ENCODE data around the gene PARD3B.

DNA sequence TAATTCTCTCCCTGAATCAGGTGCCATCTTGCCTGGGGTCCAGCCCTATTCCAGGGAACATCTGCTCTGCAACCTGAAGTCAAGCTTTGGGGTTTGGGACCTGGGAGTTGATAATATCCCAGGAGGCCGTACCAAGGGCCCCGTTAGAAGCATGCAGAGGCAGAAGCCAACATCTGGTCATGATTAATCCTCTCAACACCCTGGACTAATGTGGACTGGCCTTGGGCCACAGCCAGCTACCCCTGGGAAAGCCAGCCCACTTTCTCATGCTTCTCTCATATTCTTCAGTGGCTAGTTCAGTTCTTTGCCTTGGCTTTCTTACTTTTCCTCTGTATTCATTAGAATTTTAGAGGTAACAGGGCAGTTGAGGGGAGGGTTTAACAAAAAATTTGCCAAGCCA is 621.5 kb downstream of the PARD3B start:
- no peak for TF ChIP-seq CTCF (IDR thresholded peaks at IDR 0.05; ENCODE audit: borderline replicate concordance, extremely low read depth, low read length, poor library complexity, severe bottlenecking)
- TF ChIP-seq EZH2 (IDR thresholded peaks at IDR 0.05; ENCODE audit: borderline replicate concordance, low read depth, low read length, severe bottlenecking): no peak

Measured in DND-41 (cell line).